SU-DHL-6 (cell line): ENCODE measurements around the gene SLC30A3.

Experiments used
- H2AFZ ChIP-seq: fragments of 200-600 bp; sonication (generic); 2 replicates; pipeline ENCODE4 v1.6.1; 2014; ENCODE audit warnings: low read depth, mild to moderate bottlenecking, moderate library complexity, mixed read lengths, antibody characterized with exemption, low read length; ENCODE audit not compliant: severe bottlenecking
- H3F3A ChIP-seq: fragments of 200-600 bp; shearing (Covaris generic); 2 replicates; pipeline ENCODE4 v1.6.0; 2016; ENCODE audit warnings: antibody characterized with exemption, mild to moderate bottlenecking; ENCODE audit not compliant: insufficient read depth
- H3K27ac ChIP-seq: fragments of 200-600 bp; sonication (generic); 2 replicates; pipeline ENCODE4 v1.5.1; 2016; ENCODE audit warnings: low read depth, mild to moderate bottlenecking, low read length, moderate library complexity, mixed read lengths
- H3K27me3 ChIP-seq: fragments of 200-600 bp; sonication (generic), shearing (Covaris generic); 2 replicates; pipeline ENCODE4 v1.6.0; 2014; ENCODE audit warnings: mild to moderate bottlenecking, low read length
- H3K36me3 ChIP-seq: fragments of 200-600 bp; sonication (generic); 2 replicates; pipeline ENCODE4 v1.6.1; 2014; ENCODE audit warnings: mild to moderate bottlenecking, low read length, mixed read lengths
- H3K4me2 ChIP-seq: fragments of 300-600, 200-600 bp; shearing (Covaris generic), sonication (generic); 2 replicates; pipeline ENCODE4 v1.6.0; 2014; ENCODE audit warnings: low read length, low read depth, mild to moderate bottlenecking; ENCODE audit not compliant: poor library complexity, severe bottlenecking
- H3K4me3 ChIP-seq: fragments of 200-600 bp; sonication (generic); 2 replicates; pipeline ENCODE4 v1.5.1; 2014; ENCODE audit warnings: antibody characterized with exemption, low read length, mild to moderate bottlenecking, mixed read lengths; ENCODE audit not compliant: insufficient read depth, poor library complexity, severe bottlenecking
- H3K79me2 ChIP-seq: fragments of 200-600 bp; sonication (generic); 2 replicates; pipeline ENCODE4 v1.6.1; 2014; ENCODE audit warnings: mild to moderate bottlenecking, low read length, moderate library complexity; ENCODE audit not compliant: insufficient read depth
- H3K9ac ChIP-seq: fragments of 200-600 bp; sonication (generic); 2 replicates; pipeline ENCODE4 v1.7.0; 2014; ENCODE audit warnings: mild to moderate bottlenecking, low read length
- H3K9me2 ChIP-seq: fragments of 200-600 bp; sonication (generic); replicated peaks from 2 replicates; pipeline ENCODE4 v1.6.1; 2014; ENCODE audit warnings: low read length; ENCODE audit not compliant: insufficient read depth
- H3K9me3 ChIP-seq: fragments of 200-600 bp; sonication (generic); 2 replicates; pipeline ENCODE4 v1.6.1; 2014; ENCODE audit warnings: low read length, mixed read lengths; ENCODE audit not compliant: insufficient read depth
- H4K20me1 ChIP-seq: fragments of 200-600 bp; sonication (generic); 2 replicates; pipeline ENCODE4 v1.6.1; 2014; ENCODE audit warnings: low read depth, mild to moderate bottlenecking, antibody characterized with exemption, low read length, moderate library complexity, mixed read lengths
- EZH2phosphoT487 ChIP-seq: fragments of 200-600 bp; sonication (generic), shearing (Covaris generic); conservative IDR thresholded peaks from 2 replicates; pipeline ENCODE4 v1.6.1; 2018; ENCODE audit warnings: mild to moderate bottlenecking, antibody characterized with exemption, low read length, moderate library complexity, mixed read lengths
- TF ChIP-seq, protein P1 (sequence below): fragments of 200-600 bp; sonication (generic); IDR thresholded peaks from one replicate; pipeline ENCODE4 v1.5.1; 2017; ENCODE audit warnings: antibody characterized with exemption, mild to moderate bottlenecking, low read length, moderate library complexity; ENCODE audit not compliant: insufficient read depth, poor library complexity, severe bottlenecking

The SLC30A3 gene

GRCh38 chr2:27242614-27242951, 20.3 kb downstream of the SLC30A3 start:
- H3K9me3 ChIP-seq = no peaks in the 10 kb centered on the region
- H3K9me2 ChIP-seq = no peaks in the 10 kb centered on the region
- H2AFZ ChIP-seq = no peak overlapping the region
- no peaks in the 10 kb centered on the region for H4K20me1 ChIP-seq
- H3K36me3 ChIP-seq = no peaks in the 10 kb centered on the region; the same call in 1 of the 2 replicates
- H3K27me3 ChIP-seq = no peaks in the 10 kb centered on the region
- H3K79me2 ChIP-seq = no peaks in the 10 kb centered on the region
- H3K27ac ChIP-seq = no peak overlapping the region
- H3K4me2 ChIP-seq = no peak overlapping the region
- H3K9ac ChIP-seq = no peak overlapping the region
- H3F3A ChIP-seq = peaks cover 14% of the 10 kb centered on the region; the same call in 1 of the 2 replicates
- no peak overlapping the region for H3K4me3 ChIP-seq
- TF ChIP-seq, protein P1, sequence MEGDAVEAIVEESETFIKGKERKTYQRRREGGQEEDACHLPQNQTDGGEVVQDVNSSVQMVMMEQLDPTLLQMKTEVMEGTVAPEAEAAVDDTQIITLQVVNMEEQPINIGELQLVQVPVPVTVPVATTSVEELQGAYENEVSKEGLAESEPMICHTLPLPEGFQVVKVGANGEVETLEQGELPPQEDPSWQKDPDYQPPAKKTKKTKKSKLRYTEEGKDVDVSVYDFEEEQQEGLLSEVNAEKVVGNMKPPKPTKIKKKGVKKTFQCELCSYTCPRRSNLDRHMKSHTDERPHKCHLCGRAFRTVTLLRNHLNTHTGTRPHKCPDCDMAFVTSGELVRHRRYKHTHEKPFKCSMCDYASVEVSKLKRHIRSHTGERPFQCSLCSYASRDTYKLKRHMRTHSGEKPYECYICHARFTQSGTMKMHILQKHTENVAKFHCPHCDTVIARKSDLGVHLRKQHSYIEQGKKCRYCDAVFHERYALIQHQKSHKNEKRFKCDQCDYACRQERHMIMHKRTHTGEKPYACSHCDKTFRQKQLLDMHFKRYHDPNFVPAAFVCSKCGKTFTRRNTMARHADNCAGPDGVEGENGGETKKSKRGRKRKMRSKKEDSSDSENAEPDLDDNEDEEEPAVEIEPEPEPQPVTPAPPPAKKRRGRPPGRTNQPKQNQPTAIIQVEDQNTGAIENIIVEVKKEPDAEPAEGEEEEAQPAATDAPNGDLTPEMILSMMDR = no peak
- no peak for TF ChIP-seq EZH2phosphoT487

DNA sequence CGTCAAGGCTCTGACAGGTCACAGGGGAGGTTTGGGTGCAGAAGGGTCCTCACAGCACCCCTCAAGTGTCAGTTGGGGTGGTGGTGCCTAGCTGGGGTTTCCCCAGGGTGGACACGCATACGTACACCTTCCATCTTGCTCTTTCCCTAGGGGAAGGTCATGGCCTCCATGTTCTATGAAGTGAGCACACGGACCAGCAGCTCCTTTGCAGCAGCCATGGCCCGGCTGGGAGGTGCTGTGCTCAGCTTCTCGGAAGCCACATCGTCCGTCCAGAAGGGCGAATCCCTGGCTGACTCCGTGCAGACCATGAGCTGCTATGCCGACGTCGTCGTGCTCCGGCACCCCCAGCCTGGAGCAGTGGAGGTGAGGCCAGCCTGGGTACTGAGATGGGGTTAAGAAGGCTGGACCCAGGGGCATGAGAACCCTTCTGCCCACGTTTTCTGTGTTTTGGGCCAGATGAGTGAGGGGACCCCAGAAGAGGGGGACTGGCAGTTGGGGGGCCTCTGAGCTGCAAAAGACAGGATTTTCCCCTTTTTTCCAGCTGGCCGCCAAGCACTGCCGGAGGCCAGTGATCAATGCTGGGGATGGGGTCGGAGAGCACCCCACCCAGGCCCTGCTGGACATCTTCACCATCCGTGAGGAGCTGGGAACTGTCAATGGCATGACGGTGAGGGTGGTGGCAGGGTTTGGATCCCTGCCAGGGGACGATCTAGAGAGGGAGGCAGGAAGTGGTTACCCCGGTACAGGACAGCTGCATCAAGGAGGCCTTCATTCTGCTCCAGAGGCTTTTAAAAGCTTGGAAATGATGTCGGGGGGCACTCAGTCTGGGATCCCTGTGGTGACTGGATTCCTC, 20.9 kb downstream of the SLC30A3 start:
- Histone ChIP-seq H3K27ac (no peak overlapping the region), H3K9ac (no peak overlapping the region), H3K36me3 (no peaks in the 10 kb centered on the region; the same call in 1 of the 2 replicates), H3K9me2 (no peaks in the 10 kb centered on the region), H3K9me3 (no peaks in the 10 kb centered on the region), H3K79me2 (no peaks in the 10 kb centered on the region), H4K20me1 (no peaks in the 10 kb centered on the region), H3K4me3 (no peak overlapping the region), H3F3A (peaks cover 11% of the 10 kb centered on the region; the same call in 1 of the 2 replicates), H3K27me3 (no peaks in the 10 kb centered on the region), H2AFZ (no peak overlapping the region), H3K4me2 (no peak overlapping the region)
- TF ChIP-seq, protein P1 = no peak
- TF ChIP-seq EZH2phosphoT487 = no peak

- Histone ChIP-seq H3K4me2 (no peak overlapping the region), H3K4me3 (no peak overlapping the region), H3K9me3 (no peaks in the 10 kb centered on the region), H3K9ac (no peak overlapping the region), H2AFZ (no peak overlapping the region), H3K9me2 (no peaks in the 10 kb centered on the region), H4K20me1 (no peaks in the 10 kb centered on the region), H3K36me3 (no peaks in the 10 kb centered on the region; the same call in 1 of the 2 replicates), H3K79me2 (no peaks in the 10 kb centered on the region), H3K27ac (no peak overlapping the region), H3F3A (peaks cover 2% of the 10 kb centered on the region; the same call in 1 of the 2 replicates), H3K27me3 (no peaks in the 10 kb centered on the region)
- no peak for TF ChIP-seq EZH2phosphoT487
- TF ChIP-seq, protein P1 = no peak
These were observed 22.4 kb downstream of the SLC30A3 start for GRCh38 chr2:27240406-27240805.
